Measurements from ENCODE around the gene EEF1AKMT3.

DNA sequence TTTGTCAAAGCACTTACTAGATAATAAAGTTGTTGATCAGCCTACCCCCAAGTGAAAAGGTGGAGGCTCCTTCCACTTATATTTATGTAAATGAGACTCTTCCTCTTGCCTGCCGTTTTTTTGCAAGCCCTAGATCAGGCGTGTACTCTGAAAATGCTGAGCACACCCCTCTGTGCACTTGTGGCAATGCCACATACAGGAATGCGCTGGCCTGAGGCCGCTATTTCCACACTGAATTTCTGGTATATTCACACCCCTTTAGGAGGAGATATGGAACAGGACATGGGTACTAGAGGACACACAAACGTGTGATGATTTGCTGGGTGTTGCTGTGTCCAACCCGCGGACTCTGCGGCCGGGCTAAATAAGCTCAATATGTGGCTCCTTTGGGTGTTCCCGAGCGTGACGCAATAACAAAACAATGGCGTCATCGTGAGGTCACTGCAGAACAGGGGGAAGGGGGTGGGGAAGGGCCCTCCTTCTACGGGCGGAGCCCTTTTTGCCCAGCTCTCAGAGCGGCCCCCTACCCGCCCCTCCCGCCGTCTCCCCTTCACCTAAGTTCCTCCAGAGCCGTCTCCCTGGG is 28.1 kb upstream of the EEF1AKMT3 start:
- TF ChIP-seq HDGF (IDR thresholded peaks at IDR 0.05; ENCODE audit: borderline replicate concordance) (no peak), ELF4 (IDR thresholded peaks at IDR 0.05) (no peak), FOXK2 (IDR thresholded peaks at IDR 0.05) (no peak), BHLHE40 (IDR thresholded peaks at IDR 0.05; ENCODE audit: borderline replicate concordance) (no peak), SP1 (IDR thresholded peaks at IDR 0.05) (no peak), SUZ12 (IDR thresholded peaks at IDR 0.05) (no peak), ZNF384 (IDR thresholded peaks at IDR 0.05) (no peak), L3MBTL2 (conservative IDR thresholded peaks at IDR 0.05) (no peak), ARNT (IDR thresholded peaks at IDR 0.05) (no peak), LEF1 (IDR thresholded peaks at IDR 0.05; ENCODE audit: borderline replicate concordance) (no peak), FOXM1 (IDR thresholded peaks at IDR 0.05; ENCODE audit: borderline replicate concordance) (no peak), FOXA1 (IDR thresholded peaks at IDR 0.05) (no peak), NFRKB (IDR thresholded peaks at IDR 0.05) (no peak)
- TF ChIP-seq, protein P1, sequence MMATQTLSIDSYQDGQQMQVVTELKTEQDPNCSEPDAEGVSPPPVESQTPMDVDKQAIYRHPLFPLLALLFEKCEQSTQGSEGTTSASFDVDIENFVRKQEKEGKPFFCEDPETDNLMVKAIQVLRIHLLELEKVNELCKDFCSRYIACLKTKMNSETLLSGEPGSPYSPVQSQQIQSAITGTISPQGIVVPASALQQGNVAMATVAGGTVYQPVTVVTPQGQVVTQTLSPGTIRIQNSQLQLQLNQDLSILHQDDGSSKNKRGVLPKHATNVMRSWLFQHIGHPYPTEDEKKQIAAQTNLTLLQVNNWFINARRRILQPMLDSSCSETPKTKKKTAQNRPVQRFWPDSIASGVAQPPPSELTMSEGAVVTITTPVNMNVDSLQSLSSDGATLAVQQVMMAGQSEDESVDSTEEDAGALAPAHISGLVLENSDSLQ (IDR thresholded peaks at IDR 0.05), result no peak
